Putamen (tissue), 1 donor: Measurements from ENCODE around the gene PPP1R15B.

Experiments
- DNase-seq: peaks from one replicate; pipeline ENCODE4 v3.0.0-alpha.2; 2016; ENCODE audit warnings: low spot score

Gene PPP1R15B

DNA sequence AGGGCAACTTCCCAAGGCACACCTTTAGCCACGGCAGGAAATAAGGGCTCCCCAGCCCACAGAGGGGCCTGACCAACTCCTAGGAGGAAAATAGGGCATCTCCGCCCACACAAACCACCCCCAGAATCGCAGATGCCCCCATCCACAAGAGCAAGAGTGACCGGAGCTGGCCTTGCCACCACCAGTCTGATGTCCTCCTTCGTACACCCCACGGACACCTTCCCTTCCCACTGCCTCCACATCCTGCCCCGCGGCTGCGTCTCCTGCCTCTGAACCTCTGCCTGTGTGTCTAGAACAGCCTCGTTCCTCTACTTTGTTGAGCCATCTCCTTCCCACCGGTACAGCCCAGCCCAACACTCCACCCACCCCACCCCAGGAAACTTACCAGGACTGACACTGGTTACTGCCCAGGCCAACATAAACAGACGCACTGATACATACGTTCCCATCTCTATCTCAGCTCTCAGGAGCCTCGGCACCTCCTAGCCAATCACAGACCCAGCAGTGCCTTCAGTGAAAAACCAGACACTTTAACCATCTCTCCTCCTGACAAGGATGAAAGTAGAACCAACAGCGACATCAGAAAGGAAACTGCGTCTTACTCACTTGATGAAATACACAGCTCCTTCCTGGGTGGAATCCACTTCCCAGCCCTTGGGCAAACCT, 44.3 kb downstream of the PPP1R15B start:
- no peak for DNase-seq

- DNase-seq = no peak
These were observed 44.9 kb downstream of the PPP1R15B start for GRCh38 chr1:204366759-204367158.

GRCh38 chr1:204363335-204364114, 48.1 kb downstream of the PPP1R15B start:
- DNase-seq = peak; percentile 80

DNA sequence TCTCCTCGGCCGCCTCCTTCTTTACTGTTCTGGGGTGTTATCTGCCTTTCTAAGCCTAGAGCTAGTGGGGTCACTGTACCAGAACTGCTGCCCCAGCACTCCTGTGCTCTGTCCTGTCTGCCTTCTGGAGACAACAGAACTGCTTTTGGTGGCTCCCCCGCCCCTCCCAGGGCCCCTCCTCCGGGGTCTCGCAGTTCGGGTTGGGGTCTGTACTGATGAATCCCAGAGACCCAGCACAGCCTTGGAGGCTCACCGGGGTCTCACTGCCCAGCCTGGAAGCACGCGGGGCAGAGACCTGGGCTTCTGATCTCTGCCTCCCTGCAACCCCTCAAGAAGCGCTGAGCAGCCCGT, 48.7 kb downstream of the PPP1R15B start:
- no peak for DNase-seq

GRCh38 chr1:204361781-204362180, 49.8 kb downstream of the PPP1R15B start:
- DNase-seq = no peak

DNA sequence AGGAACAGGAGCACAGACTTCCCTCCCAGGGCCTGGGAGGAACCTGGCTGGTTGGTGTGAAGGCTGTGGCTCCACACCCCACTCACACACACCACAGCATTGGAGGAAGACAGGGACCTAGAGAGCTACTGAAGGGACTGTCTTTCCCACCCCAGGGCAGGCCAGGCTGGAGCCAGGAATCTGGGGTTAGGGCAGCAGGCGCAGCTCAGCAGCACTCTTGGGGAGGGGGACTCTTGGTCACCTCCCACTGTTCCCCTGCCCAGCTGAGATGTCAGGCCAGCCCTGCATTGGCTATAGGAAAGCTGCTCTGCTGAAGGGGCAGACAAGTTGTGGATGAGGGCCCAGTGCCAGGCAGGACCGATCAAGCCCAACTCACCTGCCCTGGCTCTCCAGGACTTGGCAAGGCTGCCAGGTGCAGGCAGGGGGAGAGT, 50.3 kb downstream of the PPP1R15B start:
- DNase-seq = no peak

GRCh38 chr1:204360314-204360713, 51.3 kb downstream of the PPP1R15B start:
- DNase-seq = no peak

DNA sequence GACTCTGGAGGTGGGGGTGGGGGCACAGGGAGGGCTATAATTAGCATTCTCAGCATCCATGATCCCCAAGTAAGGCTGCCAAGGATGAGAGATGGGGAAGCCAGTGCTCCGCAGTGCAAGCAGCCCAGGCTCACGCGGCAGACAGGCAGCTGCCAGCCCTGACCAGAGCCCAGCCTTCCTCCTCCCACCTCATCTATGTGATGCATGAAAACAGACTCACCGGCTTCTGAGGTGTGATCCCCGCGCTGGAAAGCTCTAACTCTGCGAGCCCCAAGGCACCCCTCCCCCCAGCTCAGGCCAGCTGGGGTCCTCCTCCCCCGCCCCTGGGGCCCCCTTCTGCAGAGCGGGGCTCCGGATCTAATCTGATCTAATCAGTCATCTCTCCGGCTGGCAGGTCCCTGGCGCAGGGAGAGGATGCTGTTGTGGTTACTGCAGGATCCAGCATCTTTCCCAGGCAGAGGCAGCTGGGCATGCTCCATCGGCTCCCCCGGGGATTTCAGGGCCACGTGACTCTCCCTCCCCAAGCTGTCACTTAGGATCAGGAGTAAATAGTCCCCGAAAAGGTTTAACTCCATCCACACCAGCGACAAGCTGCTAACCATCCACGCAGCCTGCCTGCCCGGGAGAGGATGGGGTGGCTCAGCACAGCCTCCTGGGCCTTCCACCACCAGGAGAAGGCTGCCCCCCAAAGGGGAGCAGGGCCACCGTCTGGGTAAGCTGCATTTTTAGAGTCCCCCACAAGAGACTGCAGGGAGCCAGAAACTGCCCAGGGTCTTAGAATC, 52.0 kb downstream of the PPP1R15B start, which contains the start of gene PLEKHA6:
PLEKHA6 (minus strand) TSS at position 456 of the 782 bp plus-strand sequence. CDS start 86,202 bp downstream, outside the sequence.
- DNase-seq = peak; percentile 79

- no peak for DNase-seq
These were observed 52.5 kb downstream of the PPP1R15B start for GRCh38 chr1:204359131-204359473.

- DNase-seq = no peak
These were observed 53.0 kb downstream of the PPP1R15B start for GRCh38 chr1:204358605-204359004.

- DNase-seq = peak; percentile 64
These were observed 53.8 kb downstream of the PPP1R15B start for GRCh38 chr1:204357551-204358490.

DNA sequence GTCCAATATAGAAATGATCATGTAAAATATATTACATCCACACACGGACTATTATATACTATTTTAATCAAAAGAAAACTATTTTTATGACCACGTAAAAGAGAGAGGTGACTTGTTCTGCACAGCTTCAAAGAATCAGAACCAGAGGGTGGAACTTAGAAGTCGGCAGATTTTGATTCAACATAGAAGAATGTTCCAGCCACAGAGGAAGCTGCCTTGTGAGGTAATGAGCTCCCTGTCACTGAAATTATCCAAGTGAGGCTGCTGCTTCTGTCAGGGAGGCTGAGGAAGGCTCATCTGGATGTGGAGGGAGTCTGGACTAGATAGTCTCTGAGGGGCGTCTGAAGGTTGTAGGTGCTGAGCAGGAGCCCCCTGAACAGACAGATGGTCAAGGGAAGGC, 54.6 kb downstream of the PPP1R15B start:
- no peak for DNase-seq

GRCh38 chr1:204355913-204356312, 55.7 kb downstream of the PPP1R15B start:
- no peak for DNase-seq

DNA sequence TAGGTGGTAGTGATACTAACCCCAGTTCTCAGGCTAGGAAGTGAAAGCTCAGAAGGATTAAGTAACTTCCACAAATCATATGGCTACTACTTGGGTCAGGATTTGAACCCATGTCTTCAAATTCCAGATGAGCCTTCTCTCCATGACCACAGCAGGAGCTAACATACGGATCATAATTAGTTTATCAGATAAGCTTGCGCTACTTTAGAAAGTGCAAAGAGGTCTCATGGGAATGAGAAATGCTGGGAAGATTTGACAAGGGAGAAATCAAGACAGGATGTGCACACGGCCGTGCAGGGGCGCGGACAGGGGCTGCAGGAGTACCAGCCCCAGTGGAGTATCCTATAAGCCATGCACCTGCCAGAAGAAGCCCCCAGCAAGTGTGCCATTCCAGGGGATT, 57.0 kb downstream of the PPP1R15B start:
- no peak for DNase-seq
